T-helper 1 cell treated with Interleukin-12 subunit alpha and Interleukin-12 subunit beta and Interleukin-4 antibody, amounts not matched to agents 30 ng/mL and 1 ng/mL, for 36 hours (primary cell): Measurements from ENCODE around the gene DLG2. TPM values are rescaled to one million over a fixed set of nuclear protein-coding genes. Genes with fewer than 3 reads are reported as not detected.
"Not testable (repeated sequence)": the region's sequence is repeated elsewhere in the genome, so short reads cannot be mapped to it uniquely, and the experiment has no call there.

Source experiments
- intact Hi-C: fragments of 100-400 bp; cut with micrococcal nuclease; formaldehyde crosslinking; loops from one replicate; pipeline ENCODE4 v1.15.1; 2024
- total RNA-seq: library from RNA; stranded (reverse); gene quantifications from 2 replicates; pipeline ENCODE4 v1.2.3, GENCODE V29; 2022

DLG2 gene
- total RNA-seq, 1 donor from 2014 or later: 0.88 TPM

GRCh38 chr11:83764643-83765042 is 1862.5 kb downstream of the DLG2 start:
- intact Hi-C loops: no loop called here

DNA sequence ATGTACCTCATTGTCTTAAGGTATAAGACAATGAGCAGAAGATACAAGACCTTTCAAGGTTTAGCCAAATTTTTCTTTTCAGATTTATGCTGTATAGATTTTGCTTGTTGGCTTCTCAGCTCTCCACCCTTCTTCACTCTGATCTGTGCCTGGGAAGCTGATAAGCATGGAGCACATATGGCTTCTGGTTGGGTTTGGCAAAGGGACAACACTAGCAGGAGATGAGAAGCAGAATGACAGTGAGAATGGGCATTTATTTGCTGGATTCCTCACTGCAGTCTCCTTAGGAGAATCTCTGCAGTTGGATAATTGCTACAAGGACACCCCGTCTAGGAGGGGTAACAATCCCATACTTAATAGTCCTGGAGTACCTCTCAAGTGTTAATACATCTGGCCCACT is 1866.2 kb downstream of the DLG2 start:
- intact Hi-C loops: no loop called here

GRCh38 chr11:83759148-83759547 is 1868.0 kb downstream of the DLG2 start:
- intact Hi-C loops: no loop called here

DNA sequence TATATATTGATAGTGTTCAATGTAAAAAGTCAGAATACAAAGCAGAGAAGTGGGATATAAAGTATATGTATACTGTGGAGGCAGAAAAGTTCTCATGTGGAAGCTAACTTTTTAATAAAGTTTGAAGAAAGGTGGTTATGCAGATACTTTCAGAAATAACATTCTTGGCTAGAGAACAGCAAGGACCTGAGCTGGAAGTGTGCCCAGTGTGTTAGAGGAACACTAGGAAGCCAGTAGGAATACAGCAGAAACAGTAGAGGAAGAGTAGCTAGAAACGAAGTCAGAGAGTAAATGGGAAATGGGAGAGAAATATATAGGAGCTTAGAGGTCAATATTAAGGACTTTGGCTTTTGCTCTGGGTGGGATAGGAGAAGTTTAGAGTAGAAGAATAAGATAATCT is 1876.1 kb downstream of the DLG2 start:
- intact Hi-C loops: no loop called here

DNA sequence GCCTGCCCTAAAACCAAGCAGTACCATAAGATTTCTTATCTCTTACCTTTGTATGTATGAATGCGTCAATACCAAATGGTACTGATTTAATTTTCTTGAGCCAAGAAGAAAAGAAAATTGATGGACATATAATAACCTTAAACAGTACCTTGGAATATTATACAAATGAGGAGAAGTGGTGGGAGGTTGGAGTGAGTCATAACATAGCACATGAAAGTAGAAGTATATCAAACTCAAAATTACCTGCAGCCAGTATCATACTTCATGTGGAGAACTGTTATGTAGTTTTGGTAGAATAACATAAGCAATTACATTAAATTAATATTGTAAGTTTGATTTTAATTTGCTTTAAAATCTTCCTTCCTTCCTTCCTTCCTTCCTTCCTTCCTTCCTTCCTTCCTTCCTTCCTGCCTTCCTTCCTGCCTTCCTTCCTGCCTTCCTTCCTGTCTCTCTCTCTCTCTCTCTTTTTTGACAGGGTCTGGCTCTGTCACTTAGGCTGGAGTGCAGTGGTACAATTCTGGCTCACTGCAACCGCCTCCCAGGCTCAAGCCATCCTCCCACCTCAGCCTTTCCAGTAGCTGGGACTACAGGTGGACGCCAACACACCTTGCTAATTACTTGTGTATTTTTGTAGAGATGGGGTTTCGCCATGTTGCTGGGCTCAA is 1880.1 kb downstream of the DLG2 start:
- intact Hi-C loops: no loop called here

DNA sequence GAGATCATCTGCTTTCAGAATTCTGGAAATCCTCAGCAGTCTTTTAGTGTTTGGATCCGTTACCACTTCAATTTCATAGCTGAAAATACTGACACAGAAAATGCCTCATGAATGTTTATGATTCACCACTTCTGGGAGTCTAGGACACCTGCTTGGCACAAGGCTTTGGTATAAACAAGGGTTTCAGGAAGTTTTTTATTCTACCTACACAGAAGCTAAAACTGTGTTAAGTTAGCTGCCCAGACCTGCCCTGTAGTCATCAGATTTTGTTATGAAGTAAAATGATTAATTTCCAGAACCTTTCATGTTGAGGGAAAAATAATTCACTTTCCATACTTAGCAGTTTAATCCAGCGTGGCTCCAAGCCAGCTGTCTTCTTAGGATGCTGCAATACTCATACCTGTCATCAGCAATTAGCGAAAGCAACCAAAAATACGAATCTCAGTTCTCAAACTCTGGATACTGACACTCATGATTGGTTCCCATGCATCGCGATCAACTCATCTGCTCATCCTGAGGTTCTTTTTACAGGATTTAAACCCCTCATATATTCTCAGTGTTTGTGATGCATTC is 1882.4 kb downstream of the DLG2 start:
- intact Hi-C loops: no loop called here

DNA sequence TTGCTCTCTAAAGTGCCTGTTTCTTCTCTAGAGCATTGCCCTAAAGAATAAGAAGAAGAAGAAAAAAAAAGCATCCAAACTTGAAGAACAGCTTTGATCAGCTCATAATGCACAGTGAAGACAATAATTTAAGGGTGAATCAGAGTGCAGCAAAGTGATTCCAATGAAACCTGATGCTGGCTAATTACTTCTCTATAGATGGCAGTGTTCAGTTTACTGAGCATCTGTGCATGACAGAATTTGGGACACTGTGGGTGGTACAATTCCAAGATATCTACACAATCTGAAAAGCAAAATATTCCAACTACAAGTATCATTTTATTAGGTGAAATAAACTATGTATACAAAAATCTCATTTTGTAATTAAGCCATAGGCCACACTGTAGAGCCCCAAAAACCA is 1890.5 kb downstream of the DLG2 start:
- intact Hi-C loops: no loop called here

GRCh38 chr11:83734120-83734519 is 1893.0 kb downstream of the DLG2 start:
- intact Hi-C loops: no loop called here

DNA sequence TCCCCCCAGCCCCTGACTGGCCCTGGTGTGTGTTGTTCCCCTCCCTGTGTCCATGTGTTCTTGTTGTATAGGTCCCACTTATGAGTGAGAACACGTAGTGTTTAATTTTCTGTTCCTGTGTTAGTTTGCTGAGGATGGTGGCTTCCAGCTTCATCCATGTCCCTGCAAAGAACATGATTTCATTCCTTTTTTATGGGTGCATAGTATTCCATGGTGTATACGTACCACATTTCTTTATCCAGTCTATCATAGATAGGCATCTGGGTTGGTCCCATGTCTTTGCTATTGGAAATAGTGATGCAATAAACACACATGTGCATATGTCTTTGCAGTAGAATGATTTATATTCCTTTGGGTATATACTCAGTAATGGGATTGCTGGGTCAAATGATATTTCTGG is 1895.9 kb downstream of the DLG2 start:
- intact Hi-C loops: not testable (repeated sequence)

DNA sequence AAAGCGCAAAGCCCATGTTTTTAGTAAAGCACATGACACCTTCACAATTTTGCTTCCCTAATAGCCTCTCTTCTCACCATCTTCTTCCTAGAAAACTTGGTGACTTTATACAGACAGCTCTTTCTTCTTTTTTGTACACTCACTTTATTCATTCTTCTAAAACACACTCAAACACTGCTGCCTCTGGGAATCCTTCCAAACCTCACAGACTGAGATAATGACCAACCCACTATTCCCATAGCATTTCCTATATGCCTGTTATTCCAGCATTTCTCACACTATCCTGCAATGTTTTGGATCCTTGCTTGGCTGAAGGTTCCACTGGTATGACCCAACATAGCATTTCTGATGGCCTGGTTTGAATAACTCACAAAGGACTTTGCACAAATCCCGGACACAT is 1898.9 kb downstream of the DLG2 start:
- intact Hi-C loops: no loop called here

DNA sequence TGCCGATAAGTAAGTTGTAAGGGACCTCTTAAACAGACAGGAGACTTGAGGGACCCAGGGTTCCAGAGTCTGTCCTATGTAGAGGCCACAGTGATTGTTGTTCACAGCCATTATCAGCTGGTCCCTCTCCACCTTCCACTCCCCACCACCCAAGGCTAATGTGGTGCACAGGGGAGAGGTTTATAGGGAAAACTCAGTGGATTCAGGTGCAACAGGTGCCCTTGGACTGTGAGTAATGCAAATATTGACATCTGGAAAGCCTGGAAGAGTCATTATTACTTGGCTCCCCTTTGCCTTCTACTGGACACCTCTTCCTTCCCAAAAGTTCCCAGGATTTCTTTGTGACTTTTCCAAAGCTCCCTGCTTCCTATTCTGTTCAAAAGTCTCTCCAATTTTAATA is 1899.9 kb downstream of the DLG2 start:
- intact Hi-C loops: no loop called here

DNA sequence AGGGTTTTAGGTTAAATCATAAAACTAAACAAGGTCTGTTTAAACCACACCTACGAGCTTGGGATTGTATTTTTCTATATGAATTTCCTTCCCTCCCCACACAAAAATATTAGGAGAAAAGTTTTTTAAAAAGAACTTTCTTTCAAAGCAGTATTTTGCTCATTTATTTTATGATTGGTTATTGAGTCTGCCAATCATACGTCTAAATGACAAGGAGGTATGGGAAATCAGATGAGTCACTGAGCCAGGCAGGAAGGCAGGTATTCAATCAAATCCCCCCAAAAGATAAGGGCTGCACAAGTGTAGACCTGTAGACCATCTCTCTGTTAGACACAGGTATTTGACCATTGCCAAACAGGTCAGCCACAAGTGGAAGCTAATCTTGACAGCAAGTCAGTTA is 1900.8 kb downstream of the DLG2 start:
- intact Hi-C loops: no loop called here

GRCh38 chr11:83725728-83726127 is 1901.4 kb downstream of the DLG2 start:
- intact Hi-C loops: no loop called here

DNA sequence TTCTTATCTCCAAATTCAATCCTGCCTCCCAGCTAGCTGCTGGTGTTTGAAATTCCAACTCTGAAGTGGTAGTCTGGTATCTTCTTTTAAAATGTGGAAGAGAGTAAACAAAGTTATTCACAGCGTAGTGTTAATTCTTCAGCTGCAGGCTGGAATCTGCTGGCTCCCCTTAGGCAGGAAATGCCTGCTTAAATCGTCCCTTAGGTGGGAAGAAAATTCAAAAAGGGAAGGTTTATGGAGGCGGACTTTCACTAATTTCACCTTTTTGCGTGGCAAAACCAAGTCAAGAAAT is 1901.9 kb downstream of the DLG2 start:
- intact Hi-C loops: no loop called here

- intact Hi-C loops: loop anchor here (1.0 to 5.0 kb wide), 3 partner anchors 431 to 1007 kb away; no protein-coding TSS in a partner anchor
Observed at GRCh38 chr11:83723999-83724398, 1903.1 kb downstream of the DLG2 start.

GRCh38 chr11:83722392-83723119 is 1904.6 kb downstream of the DLG2 start:
- intact Hi-C loops: loop anchor here (5.0 kb wide), 1 partner anchor 1005 kb away; no protein-coding TSS in a partner anchor

DNA sequence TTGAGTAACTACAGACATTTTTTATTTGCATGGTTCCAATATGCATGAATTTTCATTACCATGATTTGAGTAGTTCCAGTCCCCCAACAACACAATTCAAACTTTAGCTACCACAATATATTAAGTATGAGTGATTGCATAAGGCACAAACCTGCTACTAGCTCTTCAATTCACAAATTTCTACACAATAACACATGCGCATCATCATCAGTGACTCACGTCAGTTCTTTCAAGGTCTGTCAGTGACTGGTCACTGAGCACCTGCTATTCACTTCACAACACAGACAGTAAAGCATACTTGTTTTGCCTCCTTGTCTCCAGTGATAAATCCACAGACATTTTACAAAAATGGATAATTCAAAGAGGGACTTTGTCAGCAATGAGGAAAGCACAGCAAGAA is 1905.9 kb downstream of the DLG2 start:
- intact Hi-C loops: loop anchor here (5.0 kb wide), 1 partner anchor 1004 kb away; no protein-coding TSS in a partner anchor

- intact Hi-C loops: loop anchor here (5.0 kb wide), 1 partner anchor 1003 kb away; no protein-coding TSS in a partner anchor
Observed at GRCh38 chr11:83720675-83721074, 1906.5 kb downstream of the DLG2 start.

- intact Hi-C loops: no loop called here
Observed at GRCh38 chr11:83717537-83717936, 1909.6 kb downstream of the DLG2 start.

DNA sequence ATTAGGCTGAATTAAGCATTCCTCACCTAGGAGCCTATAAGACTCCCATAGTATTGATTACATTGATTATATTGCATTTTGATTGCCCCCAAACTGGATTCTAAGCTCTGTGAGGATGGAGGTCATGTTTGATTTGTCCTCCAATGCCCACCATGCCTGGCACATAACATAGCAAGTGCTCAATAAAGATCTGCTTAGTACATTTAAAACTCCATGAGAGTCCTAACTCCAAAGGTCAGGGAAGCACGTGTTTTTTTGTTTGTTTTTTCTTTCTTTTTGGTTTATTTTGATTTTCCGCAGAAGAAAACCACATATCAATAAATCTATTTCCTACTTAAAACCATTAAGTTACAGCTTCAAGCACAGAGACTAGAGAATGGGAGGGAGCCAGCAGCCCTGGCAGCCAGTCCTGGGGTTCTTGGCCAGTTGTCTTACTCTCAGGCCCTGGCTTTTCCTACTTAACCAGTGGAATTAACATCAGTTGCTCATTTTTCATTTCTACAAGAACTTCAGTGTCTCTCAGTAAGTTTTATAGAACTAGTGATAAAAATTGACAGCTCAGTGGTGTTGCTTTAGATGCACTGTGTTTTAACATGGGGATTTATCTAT is 1911.1 kb downstream of the DLG2 start:
- intact Hi-C loops: no loop called here

DNA sequence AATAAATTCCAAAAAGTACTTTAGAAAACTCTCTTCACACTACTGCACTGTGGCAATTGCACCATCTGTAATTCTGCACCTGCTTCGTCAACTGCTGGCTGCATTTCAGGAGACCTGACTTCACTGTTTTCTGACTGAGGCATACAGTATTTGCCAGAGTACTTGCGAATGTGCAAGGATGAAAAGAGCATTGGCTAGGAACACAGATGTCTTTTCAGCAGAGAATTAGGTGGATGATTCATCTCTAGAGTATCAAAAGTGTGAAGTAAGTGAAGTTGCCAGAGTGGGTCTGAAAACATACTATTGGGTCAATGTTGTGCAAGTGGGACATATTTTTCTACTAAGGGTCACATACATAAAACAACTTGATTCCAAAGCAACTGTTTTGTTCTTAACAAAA is 1913.4 kb downstream of the DLG2 start:
- intact Hi-C loops: no loop called here

GRCh38 chr11:83711106-83711527 is 1916.0 kb downstream of the DLG2 start:
- intact Hi-C loops: no loop called here
